HCT116 (cell line): ENCODE data around the gene CNTROB. TPM values are rescaled to one million over a fixed set of nuclear protein-coding genes. Genes with fewer than 3 reads are reported as not detected.
A peak's percentile ranks its signal among the peaks of the same experiment; 100 is the strongest.

Experiments
- ATAC-seq: fragments of 200-7000 bp; cut with Tn5 transposase; 2 replicates; pipeline ENCODE4 v1.9.1; 2020; ENCODE audit warnings: mild to moderate bottlenecking, moderate library complexity
- BruUV-seq: library from RNA; stranded (reverse); fragments of 400-500 nt; replicated peaks from 2 replicates; lab custom pipeline; 2021; lab: Mats Ljungman, UMichigan
- CTCF ChIA-PET: fragments of 300-600 bp; sonication (Branson Sonifier 250); formaldehyde crosslinking; loops from one replicate; lab custom pipeline; 2021; ENCODE audit warnings: antibody characterized with exemption; lab: Charles Lee
- POLR2A ChIA-PET: fragments of 300-600, 350-600 bp; sonication (Branson Sonifier 250); formaldehyde crosslinking; loops from one replicate; lab custom pipeline; 2021; ENCODE audit warnings: antibody characterized with exemption; lab: Charles Lee
- RAD21 ChIA-PET, 2 experiments: fragments of 300-600 bp; sonication (Branson Sonifier 250); formaldehyde crosslinking; loops; one replicate each; lab custom pipeline; 2023; ENCODE audit warnings: low total read pairs in 2 of 2; ENCODE audit not compliant: uncharacterized antibody in 2 of 2, unreplicated experiment in 2 of 2, low non-redundant PET in 1 of 2; lab: Charles Lee
- DNase-seq: peaks from one replicate; pipeline ENCODE4 v3.0.0-alpha.2; 2010; ENCODE audit warnings: low read depth, low spot score
- H2AFZ ChIP-seq: fragments of 200-600 bp; shearing (Covaris generic), sonication (generic); 2 replicates; pipeline ENCODE4 v1.6.1; 2017; ENCODE audit warnings: low read depth, mixed run types, mixed read lengths, antibody characterized with exemption, low read length; ENCODE audit not compliant: poor library complexity, severe bottlenecking
- H3K27ac ChIP-seq: 2 replicates; pipeline ENCODE4 v1.5.1; 2012; ENCODE audit warnings: low read depth, low read length
- H3K27me3 ChIP-seq: fragments of 200-600 bp; sonication (generic); 2 replicates; pipeline ENCODE4 v1.6.1; 2016; ENCODE audit warnings: mixed run types, low read length, mixed read lengths; ENCODE audit not compliant: insufficient read depth
- H3K36me3 ChIP-seq, 2 experiments: fragments of 200-500 bp in 1 of 2; fragments of 200-600 bp in 1 of 2; sonication (Bioruptor generic) in 1 of 2; sonication (generic) in 1 of 2; 2 replicates each; pipeline versions ENCODE4 v1.5.1 to v1.6.1; 2014 to 2016; ENCODE audit warnings: low read length in 2 of 2, inconsistent platforms in 1 of 2, mixed read lengths in 1 of 2, mixed run types in 1 of 2; ENCODE audit not compliant: insufficient read depth in 2 of 2, control insufficient read depth in 1 of 2
- H3K4me1 ChIP-seq, 2 experiments: fragments of 200-600 bp in 1 of 2; sonication (generic) in 1 of 2; 2 replicates each; pipeline versions ENCODE4 v1.5.1 to v1.6.1; 2012 to 2017; ENCODE audit warnings: low read length in 2 of 2, inconsistent platforms in 1 of 2, mild to moderate bottlenecking in 1 of 2, mixed read lengths in 1 of 2, mixed run types in 1 of 2, moderate library complexity in 1 of 2; ENCODE audit not compliant: insufficient read depth in 2 of 2, control insufficient read depth in 1 of 2
- H3K4me2 ChIP-seq: fragments of 200-600 bp; sonication (generic); 2 replicates; pipeline ENCODE4 v1.6.1; 2017; ENCODE audit warnings: mixed run types, low read length, mixed read lengths
- H3K4me3 ChIP-seq, 2 experiments: fragments of 200-600 bp in 1 of 2; sonication (generic) in 1 of 2; replicated peaks in 1 of 2; 2 replicates each; pipeline ENCODE4 v1.5.1; 2011 to 2016; ENCODE audit warnings: low read length in 2 of 2, control low read depth in 1 of 2, low read depth in 1 of 2, mild to moderate bottlenecking in 1 of 2, mixed read lengths in 1 of 2, mixed run types in 1 of 2
- H3K79me2 ChIP-seq: fragments of 200-600 bp; sonication (generic); 2 replicates; pipeline ENCODE4 v1.6.1; 2017; ENCODE audit warnings: mild to moderate bottlenecking, mixed run types, low read length, moderate library complexity, mixed read lengths; ENCODE audit not compliant: insufficient read depth
- H3K9ac ChIP-seq: fragments of 200-600 bp; sonication (generic); 2 replicates; pipeline ENCODE4 v1.6.1; 2016; ENCODE audit warnings: low read length, mixed read lengths
- H3K9me2 ChIP-seq: fragments of 200-600 bp; sonication (generic), shearing (Covaris generic); 2 replicates; pipeline ENCODE4 v1.6.1; 2017; ENCODE audit warnings: mixed run types, mild to moderate bottlenecking, moderate library complexity; ENCODE audit not compliant: insufficient read depth
- H3K9me3 ChIP-seq, 2 experiments: fragments of 200-500 bp in 1 of 2; fragments of 200-600 bp in 1 of 2; sonication (Bioruptor generic) in 1 of 2; sonication (generic) in 1 of 2; 2 replicates each; pipeline ENCODE4 v1.6.1; 2014 to 2017; ENCODE audit warnings: low read length in 2 of 2, mixed read lengths in 2 of 2, inconsistent platforms in 1 of 2, low read depth in 1 of 2, mild to moderate bottlenecking in 1 of 2, mixed run types in 1 of 2, moderate library complexity in 1 of 2; ENCODE audit not compliant: control insufficient read depth in 1 of 2, insufficient read depth in 1 of 2
- H4K20me1 ChIP-seq: fragments of 200-600 bp; sonication (generic), shearing (Covaris generic); 2 replicates; pipeline ENCODE4 v1.6.1; 2017; ENCODE audit warnings: mixed run types, mild to moderate bottlenecking, moderate library complexity; ENCODE audit not compliant: insufficient read depth
- ATF3 ChIP-seq: IDR thresholded peaks from 2 replicates; pipeline ENCODE4 v1.6.1; 2012
- CEBPB ChIP-seq: IDR thresholded peaks from 2 replicates; pipeline ENCODE4 v1.6.1; 2012; ENCODE audit warnings: low read depth
- EGR1 ChIP-seq: IDR thresholded peaks from 2 replicates; pipeline ENCODE4 v1.6.1; 2012; ENCODE audit warnings: low read depth
- EZH2 ChIP-seq: fragments of 200-600 bp; sonication (generic); IDR thresholded peaks from 2 replicates; pipeline ENCODE4 v1.6.1; 2017; ENCODE audit warnings: antibody characterized with exemption, mixed run types
- EZH2phosphoT487 ChIP-seq: fragments of 200-600 bp; IDR thresholded peaks from 2 replicates; pipeline ENCODE4 v1.6.1; 2018; ENCODE audit warnings: antibody characterized with exemption, borderline replicate concordance
- FOSL1 ChIP-seq: IDR thresholded peaks from 2 replicates; pipeline ENCODE4 v1.6.1; 2012; ENCODE audit warnings: low read depth
- JUND ChIP-seq: IDR thresholded peaks from 2 replicates; pipeline ENCODE4 v1.6.1; 2012
- MAX ChIP-seq: IDR thresholded peaks from 2 replicates; pipeline ENCODE4 v1.6.1; 2012
- POLR2A ChIP-seq: IDR thresholded peaks from 2 replicates; pipeline ENCODE4 v1.7.0; 2011; ENCODE audit warnings: borderline replicate concordance; ENCODE audit not compliant: insufficient read depth, insufficient read length; ENCODE audit errors: extremely low read depth
- POLR2AphosphoS5 ChIP-seq: IDR thresholded peaks from 2 replicates; pipeline ENCODE4 v1.6.1; 2011; ENCODE audit warnings: mild to moderate bottlenecking, low read depth, low read length, moderate library complexity
- REST ChIP-seq: IDR thresholded peaks from 2 replicates; pipeline ENCODE4 v1.6.1; 2012; ENCODE audit warnings: low read depth
- SIN3A ChIP-seq: IDR thresholded peaks from 2 replicates; pipeline ENCODE4 v1.6.1; 2012; ENCODE audit warnings: low read depth
- SRF ChIP-seq: IDR thresholded peaks from 2 replicates; pipeline ENCODE4 v1.6.1; 2012; ENCODE audit warnings: low read depth
- TCF7L2 ChIP-seq: IDR thresholded peaks from 2 replicates; pipeline ENCODE4 v1.7.0; 2011; ENCODE audit warnings: borderline replicate concordance, inconsistent platforms; ENCODE audit not compliant: insufficient read depth, insufficient read length; ENCODE audit errors: extremely low read depth
- ZFX ChIP-seq: fragments of 450-650 bp; IDR thresholded peaks from 2 replicates; pipeline ENCODE4 v1.6.1; 2017
- intact Hi-C: fragments of 100-400 bp; cut with micrococcal nuclease; formaldehyde crosslinking; loops from 2 replicates; pipeline ENCODE4 v1.10.0; 2022
- total RNA-seq: library from RNA; stranded (reverse); gene quantifications from one replicate; pipeline ENCODE4 v1.2.1, GENCODE V29; 2021; ENCODE audit not compliant: unreplicated experiment
- TF ChIP-seq, protein P1 (sequence below): IDR thresholded peaks from 2 replicates; pipeline ENCODE4 v1.6.1; 2011; ENCODE audit warnings: mild to moderate bottlenecking, low read length, moderate library complexity; ENCODE audit not compliant: insufficient replicate concordance; ENCODE audit errors: extremely low read depth
- TF ChIP-seq, protein P2 (sequence below), 3 experiments: fragments of 200-600 bp in 1 of 3; sonication (generic) in 1 of 3; IDR thresholded peaks in 2 of 3; conservative IDR thresholded peaks in 1 of 3; 2 replicates each; pipeline ENCODE4 v1.5.1; 2012 to 2017; ENCODE audit warnings: low read depth in 2 of 3, low read length in 2 of 3, antibody characterized with exemption in 1 of 3, borderline replicate concordance in 1 of 3, control low read depth in 1 of 3, mild to moderate bottlenecking in 1 of 3, mixed read lengths in 1 of 3, mixed run types in 1 of 3, moderate library complexity in 1 of 3; ENCODE audit not compliant: insufficient read depth in 1 of 3

CNTROB gene
- total RNA-seq, 1 experiment from 2014 or later: 54.6 TPM

GRCh38 chr17:7992516-7992915, 60.5 kb downstream of the CNTROB start (continued):
- no peak for TF ChIP-seq CEBPB

DNA sequence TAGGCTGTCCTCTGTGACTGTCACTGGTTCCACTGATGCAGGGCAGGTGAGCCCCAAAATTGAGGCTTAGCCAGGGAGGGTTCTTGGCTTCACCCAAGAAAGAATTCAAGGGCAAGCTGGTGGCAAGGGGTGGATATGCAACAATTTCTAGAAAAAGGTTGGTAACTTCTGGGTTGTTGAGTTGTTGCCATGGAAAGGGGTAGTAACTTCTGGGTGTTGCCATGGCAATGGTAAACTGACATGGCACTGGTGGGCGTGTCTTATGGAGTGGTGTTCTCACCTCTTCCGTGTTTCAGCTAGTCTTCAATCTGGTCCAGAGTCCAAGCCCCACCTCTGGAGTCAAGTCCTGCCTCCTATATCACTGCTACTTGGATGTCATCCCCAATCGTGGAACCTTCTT, 60.9 kb downstream of the CNTROB start:
- H3K9me2 ChIP-seq: no peaks in the 10 kb centered on the region
- TF ChIP-seq JUND (no peak), POLR2A (no peak), FOSL1 (no peak), CEBPB (no peak), ATF3 (no peak), POLR2AphosphoS5 (no peak), ZFX (no peak), EZH2 (no peak), REST (no peak), SIN3A (no peak), MAX (no peak), SRF (no peak), TCF7L2 (no peak), EZH2phosphoT487 (no peak), EGR1 (no peak)
- TF ChIP-seq, protein P1, sequence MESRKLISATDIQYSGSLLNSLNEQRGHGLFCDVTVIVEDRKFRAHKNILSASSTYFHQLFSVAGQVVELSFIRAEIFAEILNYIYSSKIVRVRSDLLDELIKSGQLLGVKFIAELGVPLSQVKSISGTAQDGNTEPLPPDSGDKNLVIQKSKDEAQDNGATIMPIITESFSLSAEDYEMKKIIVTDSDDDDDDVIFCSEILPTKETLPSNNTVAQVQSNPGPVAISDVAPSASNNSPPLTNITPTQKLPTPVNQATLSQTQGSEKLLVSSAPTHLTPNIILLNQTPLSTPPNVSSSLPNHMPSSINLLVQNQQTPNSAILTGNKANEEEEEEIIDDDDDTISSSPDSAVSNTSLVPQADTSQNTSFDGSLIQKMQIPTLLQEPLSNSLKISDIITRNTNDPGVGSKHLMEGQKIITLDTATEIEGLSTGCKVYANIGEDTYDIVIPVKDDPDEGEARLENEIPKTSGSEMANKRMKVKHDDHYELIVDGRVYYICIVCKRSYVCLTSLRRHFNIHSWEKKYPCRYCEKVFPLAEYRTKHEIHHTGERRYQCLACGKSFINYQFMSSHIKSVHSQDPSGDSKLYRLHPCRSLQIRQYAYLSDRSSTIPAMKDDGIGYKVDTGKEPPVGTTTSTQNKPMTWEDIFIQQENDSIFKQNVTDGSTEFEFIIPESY: no peak
- TF ChIP-seq, protein P2, sequence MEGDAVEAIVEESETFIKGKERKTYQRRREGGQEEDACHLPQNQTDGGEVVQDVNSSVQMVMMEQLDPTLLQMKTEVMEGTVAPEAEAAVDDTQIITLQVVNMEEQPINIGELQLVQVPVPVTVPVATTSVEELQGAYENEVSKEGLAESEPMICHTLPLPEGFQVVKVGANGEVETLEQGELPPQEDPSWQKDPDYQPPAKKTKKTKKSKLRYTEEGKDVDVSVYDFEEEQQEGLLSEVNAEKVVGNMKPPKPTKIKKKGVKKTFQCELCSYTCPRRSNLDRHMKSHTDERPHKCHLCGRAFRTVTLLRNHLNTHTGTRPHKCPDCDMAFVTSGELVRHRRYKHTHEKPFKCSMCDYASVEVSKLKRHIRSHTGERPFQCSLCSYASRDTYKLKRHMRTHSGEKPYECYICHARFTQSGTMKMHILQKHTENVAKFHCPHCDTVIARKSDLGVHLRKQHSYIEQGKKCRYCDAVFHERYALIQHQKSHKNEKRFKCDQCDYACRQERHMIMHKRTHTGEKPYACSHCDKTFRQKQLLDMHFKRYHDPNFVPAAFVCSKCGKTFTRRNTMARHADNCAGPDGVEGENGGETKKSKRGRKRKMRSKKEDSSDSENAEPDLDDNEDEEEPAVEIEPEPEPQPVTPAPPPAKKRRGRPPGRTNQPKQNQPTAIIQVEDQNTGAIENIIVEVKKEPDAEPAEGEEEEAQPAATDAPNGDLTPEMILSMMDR (IDR thresholded peaks at IDR 0.05 in 2 of 3, conservative IDR thresholded peaks at IDR 0.05 in 1 of 3; ENCODE audit: borderline replicate concordance in 1 of 3, insufficient read depth in 1 of 3, low read depth in 2 of 3, low read length in 2 of 3): no peak
- ATAC-seq (no peak), DNase-seq (no peak)
- H3K27me3 ChIP-seq: no peaks in the 10 kb centered on the region
- H3K4me1 ChIP-seq: peaks cover 17 to 40% of the 10 kb centered on the region in 2 experiments
- H3K4me3 ChIP-seq: no peak overlapping the region
- no peaks in the 10 kb centered on the region for H3K79me2 ChIP-seq
- BruUV-seq: no TSS peak
- peak overlapping the region; percentile 44 for H3K4me2 ChIP-seq
- H3K36me3 ChIP-seq: no peaks in the 10 kb centered on the region
- no peaks in the 10 kb centered on the region for H4K20me1 ChIP-seq
- no peak overlapping the region for H3K27ac ChIP-seq
- RAD21 ChIA-PET: no interaction called here
- no peak overlapping the region for H3K9ac ChIP-seq
- intact Hi-C loops: loop anchor here (5.0 kb wide), 2 partner anchors 49 to 251 kb away; no protein-coding TSS in a partner anchor
- H3K9me3 ChIP-seq: no peaks in the 10 kb centered on the region
- CTCF ChIA-PET: interaction anchor here (0.9 kb wide), 1 partner anchor 80 kb away, joined by 3 read pairs; no protein-coding TSS in a partner anchor
- POLR2A ChIA-PET: no interaction called here
- H2AFZ ChIP-seq: no peak overlapping the region
